Inferior parietal cortex (tissue), 1 donor: ENCODE results near the gene SMCO2.

ENCODE experiments used
- DNase-seq: peaks from one replicate; pipeline ENCODE4 v3.0.0-alpha.2; 2016; ENCODE audit errors: extremely low spot score

The SMCO2 gene

DNA sequence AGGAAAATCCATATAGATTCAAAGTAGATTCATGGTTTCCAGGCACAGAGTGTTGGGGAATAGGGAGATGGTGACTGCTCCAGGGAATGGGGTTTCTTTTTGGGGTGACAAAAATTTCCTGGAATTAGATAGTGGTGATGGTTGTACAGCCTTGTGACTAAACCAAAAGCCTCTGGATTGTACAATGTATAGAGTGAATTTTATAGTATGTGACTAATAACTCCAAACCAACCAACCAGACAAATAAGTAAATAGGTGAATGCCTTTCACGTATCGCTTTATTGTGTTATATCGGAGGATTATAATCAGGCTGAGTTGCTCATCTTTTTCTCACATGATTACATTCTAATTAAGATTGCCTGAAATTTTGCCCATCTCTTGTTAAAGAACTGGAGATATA, 52.8 kb downstream of the SMCO2 start:
- DNase-seq = no peak

DNA sequence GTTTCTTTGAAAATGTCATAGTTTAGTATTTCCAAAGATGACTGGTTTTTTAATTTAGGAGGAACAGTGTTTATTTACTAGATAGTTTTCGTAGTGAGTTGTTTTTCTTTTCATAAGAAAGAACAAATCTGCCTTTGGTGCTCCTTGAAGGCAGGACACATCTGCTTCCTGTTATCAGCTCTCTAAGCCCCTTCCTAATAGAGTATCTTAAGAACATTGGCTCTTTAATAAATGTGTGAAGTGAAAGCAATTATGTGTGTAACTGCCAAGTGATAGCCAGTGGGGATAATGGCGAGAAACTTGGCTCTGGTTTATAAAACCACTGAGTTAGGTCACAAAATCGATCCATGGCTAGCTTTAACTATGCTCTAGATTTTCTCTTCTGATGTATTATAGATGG, 54.0 kb downstream of the SMCO2 start:
- no peak for DNase-seq

DNA sequence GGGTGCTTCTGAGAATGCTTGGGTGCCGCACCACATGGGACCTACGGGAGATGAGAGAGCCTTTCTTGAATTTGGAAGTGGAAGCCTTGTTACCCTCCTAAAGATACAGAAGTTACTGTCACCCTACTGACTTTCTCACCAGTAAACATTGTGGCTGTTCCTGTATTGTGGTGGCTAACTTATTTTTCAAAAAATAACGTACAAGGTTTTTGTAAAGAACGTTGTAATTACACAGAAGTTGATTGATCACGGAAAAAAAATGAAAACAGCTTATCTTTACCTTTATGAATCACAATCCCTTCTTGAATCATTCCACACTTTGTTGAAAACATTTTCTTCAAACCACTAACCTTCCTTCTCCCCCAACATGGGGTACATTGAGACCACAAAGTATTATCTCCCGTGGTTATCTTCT, 55.5 kb downstream of the SMCO2 start:
- no peak for DNase-seq

DNA sequence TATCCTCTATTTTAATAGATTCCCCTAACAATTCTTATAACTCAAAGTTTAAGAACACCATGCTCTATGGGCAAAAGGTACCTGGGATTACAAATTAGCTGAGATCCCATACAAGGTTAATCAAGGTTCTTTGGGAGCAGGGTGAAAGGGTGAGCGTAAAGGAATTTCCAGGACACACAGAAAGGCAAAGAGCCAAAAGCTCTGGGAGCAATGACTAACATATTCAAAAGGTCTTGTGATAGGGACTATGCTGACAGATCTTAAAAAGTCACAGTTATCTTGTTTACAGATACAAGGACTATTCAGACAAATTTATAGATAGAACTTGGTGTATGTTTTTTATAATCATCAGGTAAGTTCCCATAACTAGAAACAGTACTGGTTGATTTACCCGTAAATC, 58.0 kb downstream of the SMCO2 start:
- no peak for DNase-seq

DNA sequence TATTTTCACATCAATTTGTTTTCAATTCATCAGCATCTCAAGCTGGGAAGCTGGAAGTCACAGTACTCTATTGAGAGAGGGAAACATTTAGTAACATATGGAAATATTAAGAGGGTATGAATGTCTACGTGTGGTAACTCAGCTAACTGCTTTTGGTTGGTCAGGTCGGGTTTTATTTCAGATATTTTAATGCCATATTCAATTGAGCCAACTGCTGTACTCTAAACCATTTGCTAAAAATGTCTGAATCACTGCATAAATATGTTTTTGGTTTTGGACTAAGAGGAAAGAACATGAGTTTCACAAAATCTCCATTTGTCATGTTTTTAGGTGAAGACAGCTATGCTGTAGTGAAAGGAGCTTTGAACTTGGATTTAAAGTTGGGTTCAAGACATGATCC, 58.6 kb downstream of the SMCO2 start:
- DNase-seq = no peak

DNA sequence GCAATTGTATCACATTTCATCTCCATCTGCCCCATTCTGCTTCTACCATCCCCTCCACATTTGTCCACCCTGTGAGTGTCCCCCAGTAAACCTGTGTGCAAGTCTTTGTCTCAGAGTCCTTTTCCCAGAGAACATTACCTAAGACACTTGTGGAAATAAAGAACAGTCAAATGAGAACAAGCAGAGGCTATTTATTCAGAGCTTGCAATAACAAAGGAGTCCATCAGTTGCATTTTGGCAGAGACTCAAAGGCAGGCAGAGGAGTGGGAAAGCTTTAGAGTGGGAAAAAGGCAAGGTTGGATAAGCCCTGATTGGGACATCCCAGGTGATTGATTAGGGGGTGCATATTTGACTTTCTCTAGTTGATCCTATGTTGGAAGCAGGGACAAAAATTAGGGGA, 59.2 kb downstream of the SMCO2 start:
- DNase-seq = no peak

DNA sequence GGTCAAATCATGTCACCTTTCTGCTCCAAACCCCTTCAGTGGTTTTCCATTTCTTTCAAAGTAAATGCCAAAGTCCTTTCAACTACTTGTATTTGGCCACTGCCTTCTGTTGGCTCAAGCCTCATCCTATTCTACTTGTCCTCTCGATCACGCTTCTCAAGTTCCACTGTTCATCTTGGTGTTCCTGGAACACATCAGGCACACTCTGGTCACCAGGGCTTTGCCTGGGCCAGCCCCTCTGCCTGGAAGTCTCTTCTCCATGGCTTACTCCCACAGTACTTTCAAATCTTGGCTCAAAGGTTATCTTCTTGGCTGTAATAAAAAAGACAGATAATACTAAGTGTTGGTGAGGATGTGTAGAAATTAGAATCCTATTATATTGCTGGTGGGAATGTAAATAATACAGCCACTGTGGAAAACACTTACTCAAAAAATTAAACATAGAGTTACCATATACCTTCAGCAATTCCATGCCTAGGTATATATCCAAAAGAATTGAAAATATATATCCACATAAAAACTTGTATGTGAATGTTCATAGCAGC, 60.2 kb downstream of the SMCO2 start:
- no peak for DNase-seq

DNA sequence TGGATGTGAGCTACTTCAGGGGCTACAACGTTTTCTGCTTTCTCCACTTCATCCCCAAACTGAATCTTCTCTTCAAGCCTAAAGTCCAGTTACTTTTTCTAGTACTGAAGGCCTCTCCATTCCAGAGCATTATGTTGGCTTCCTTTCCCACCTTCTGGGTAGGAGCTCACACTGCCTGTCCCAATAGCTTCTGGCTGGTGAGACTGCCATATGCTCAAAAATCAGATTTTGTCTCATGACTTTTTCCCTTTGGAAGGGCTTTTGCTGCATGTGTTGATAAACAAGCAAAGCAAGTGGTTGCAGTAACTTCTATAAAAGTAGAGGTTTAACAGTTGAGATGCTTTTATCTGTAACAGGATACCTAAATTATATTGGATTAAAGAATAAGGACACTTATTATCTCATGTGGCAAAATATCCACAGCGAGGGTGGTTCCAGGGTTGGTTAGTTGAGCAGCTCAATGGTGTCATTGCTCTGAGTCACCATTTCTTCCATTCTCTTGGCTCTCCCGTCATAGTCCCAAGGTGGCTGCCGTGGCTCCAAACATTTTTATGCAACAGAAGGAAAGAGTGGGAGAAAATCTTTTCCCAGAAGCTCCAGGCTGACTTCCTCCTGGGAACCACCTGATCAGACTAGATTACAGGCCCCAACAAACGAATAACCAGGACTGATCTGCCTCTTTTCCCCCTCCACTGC, 62.3 kb downstream of the SMCO2 start:
- no peak for DNase-seq

DNA sequence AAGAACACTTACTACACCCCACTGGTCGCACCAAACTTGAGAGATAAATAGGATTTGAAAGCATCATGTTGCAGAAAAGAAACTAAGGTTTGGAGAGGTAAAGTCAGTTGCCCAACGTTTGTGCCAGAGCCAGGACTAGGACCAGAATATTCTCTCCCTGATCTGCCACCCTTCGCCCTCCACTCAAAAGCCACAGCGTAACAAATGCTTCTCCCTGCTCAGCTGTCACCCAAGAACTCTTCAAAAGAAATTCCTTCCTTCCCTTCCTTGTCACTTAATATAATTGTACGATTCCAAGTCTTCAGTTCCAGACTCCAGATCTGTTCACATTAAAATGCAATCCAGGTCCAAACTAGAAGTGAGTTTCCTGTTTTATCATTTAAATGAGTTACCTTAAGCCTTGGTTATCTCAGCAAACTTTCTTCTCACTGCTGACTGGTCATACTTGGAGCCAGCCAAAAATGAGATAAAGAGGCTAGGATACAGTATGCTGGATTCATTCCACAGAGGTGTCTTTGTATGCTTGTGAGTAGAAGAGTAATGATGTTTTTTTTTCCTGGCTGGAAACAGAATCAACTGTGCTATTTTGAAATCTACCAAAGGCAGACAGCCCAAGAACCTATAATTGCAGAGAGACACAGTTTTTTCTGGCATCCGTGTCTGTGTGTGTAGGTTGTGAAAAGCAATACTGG, 64.6 kb downstream of the SMCO2 start:
- DNase-seq = peak; percentile 57

DNA sequence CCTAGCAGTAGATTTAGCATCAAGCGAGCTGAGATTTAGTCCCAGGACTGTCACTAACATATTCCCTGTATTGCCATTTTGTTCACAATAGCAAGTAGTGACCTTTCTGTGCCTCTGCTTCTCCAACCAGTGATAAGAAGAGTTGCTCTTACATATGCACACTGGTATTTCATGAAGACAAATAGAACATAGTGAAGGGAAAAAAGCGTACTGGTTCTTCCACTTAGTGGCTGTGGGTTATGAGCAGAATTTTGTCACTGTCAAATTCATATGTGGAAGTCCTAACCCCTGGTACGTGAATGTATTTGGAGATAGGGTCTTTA, 65.1 kb downstream of the SMCO2 start:
- no peak for DNase-seq

DNA sequence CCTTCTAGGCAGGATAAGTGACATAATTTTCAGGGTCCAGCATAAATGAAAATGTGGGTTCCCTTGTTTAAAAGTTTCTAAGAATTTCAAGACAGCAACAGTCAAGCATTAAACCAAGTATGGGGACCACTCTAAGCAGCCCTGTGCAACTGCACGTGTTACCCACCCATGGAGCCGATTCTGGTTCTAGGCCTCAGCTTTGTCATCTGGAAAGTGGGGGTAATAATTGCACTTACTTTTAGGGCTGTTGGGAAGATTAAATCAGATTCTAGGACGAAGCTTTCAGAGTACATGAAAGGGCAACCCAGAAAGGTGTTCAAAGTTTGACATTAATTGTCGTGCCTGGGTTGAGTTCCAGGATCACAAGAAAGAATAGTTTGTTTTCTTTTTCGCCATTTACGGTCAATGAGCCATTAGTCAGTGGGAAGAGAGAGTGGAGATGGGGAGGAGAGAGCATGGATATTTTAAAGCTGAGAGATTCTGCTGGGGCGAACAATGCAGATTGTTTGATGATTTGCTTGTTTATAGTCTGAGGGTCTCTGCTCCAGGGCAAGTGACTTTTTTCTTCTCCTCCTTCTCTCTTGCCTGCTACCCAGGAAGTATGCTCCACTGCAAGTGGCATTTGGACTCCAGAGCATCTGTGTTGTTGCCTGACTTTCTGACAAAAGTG, 66.8 kb downstream of the SMCO2 start:
- DNase-seq = no peak

DNA sequence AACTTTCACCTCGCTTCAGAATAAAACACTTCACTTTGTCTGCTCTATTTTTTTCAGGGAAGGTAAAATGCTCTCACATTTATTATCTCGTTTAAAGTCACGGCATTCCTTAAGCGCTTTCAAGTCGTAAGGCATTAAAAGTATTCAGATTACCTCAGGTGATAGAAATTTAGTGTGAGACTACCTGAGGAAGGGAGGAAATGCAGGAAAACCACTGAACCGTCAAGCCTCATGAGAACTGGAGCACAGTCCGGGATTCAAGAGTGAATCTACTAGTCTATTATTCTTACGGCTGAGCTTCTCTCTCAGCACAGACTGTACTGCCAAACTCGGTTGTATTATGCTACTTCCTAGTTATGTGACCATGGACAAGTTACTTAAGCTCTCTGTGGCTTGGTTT, 69.1 kb downstream of the SMCO2 start:
- no peak for DNase-seq

DNA sequence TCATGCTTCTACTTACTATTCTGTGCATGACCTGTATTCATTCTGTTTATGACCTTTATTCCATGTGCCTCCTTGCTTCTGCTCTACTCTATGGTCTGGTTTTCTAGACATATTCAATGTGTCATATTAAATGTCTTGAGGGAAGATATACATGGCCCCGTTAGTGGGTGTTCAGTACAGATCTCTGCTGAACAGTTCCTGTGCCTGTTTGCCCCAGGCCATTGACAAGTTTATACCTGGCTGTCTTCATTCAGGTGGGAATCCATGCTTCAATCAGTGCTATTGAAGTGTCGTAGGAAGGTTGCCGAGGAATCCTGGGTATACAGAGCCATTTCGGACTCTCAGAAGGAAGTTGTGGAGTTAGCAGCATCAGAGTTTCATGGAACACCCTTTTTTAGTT, 70.1 kb downstream of the SMCO2 start:
- DNase-seq = no peak

DNA sequence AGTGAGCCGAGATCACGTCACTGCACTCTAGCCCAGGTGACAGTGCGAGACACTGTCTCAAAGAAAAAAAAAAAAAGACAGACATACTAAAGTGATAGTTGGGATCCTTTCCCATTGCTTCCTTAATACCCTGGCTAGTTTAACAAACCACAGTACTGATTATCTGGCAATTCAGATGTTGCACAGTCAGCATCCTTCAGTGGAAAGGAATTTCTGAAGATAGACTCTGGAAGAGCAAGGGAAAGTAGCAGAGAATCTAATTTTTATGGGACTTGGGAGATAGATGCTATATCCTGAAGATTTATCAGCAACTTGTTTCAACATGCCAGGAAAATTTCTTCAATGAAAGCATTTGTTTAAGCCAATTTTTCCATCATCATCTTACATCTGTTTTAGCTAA, 71.0 kb downstream of the SMCO2 start:
- DNase-seq = no peak

DNA sequence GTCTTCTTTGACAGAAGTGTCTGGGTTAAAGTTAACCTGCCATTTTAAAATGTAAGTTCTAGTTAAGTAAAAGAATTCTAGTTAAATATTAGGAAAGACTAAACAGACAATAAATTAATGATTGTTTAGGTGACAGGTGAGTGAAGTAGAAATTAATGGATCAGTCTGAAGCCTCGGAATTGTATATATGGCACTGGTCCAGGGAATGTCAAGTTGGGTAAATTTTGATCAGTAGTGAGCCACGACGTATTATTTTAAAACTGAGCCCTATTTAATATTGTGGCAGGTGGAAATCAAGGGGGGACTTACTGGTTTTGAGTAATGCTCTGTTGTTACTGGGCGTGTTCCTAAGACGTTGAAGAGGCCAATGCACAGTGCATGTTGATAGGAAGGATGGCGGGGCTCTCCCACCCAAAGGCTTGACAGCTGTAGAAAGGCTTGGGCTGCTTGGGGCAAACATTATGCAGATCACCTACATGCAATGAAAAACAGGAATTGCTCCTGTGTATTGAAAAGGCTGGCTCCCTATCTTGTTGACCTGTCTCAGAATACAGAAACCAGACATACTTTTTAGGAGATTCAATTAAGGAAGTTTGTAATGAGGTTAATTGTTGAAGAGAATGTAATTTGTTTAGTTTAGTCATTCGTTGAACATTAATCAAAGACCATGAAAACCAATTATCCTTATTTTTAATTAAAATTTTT, 71.6 kb downstream of the SMCO2 start:
- no peak for DNase-seq

DNA sequence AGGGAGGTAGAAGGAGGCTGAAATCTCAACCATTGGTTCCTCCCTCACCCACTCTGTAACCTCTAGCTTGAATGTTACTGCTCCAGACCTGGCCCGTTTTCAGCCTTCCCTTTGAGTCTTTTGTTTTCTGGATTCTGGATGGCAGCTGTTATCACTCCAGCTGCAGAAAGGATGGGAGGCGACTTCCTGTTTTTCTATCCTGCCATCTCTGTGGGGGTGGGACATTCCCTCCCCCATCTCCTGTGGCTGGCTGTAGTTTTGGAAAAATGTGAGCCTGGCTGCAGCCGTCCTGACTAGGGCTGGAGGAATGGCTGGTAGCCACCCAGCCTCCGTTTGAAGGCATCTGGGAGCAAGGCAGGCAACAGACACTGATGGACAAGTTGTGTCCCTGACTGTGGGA, 74.5 kb downstream of the SMCO2 start:
- DNase-seq = no peak

DNA sequence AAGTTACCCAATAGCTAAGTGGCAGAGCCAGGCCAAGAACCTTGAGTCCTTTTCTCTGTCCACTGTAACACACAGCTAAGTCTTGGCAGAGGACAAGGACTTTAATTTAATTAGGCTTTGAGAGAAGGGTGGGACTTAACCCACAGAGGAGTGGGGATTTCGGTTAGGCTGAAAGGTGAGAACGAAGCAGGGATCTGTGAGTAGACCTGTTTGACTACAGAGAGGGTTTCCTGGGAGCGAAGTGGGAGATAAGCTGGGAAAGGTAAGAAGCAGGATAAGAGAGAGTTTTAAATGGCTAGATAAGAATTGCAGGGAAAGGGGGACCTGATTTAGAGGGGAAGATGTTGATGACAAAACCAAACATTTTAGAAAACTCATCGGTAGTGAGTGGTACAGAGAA, 75.4 kb downstream of the SMCO2 start:
- no peak for DNase-seq

DNA sequence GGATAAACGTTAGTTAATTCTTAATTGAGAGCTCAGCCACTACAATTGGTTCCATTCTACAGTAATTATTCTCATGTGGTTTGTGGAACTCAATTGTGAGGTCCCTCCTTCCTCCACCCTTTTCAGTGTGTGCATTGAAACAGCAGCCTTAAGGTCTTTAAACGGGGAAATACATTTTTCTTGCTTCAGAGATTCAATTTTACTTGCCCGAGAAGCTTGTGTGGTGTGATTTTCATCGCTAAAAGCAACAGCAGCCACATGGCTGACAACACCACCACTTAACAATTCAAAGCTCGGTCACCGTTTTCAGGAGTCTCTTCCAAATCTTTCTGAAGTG, 76.7 kb downstream of the SMCO2 start:
- DNase-seq = no peak

DNA sequence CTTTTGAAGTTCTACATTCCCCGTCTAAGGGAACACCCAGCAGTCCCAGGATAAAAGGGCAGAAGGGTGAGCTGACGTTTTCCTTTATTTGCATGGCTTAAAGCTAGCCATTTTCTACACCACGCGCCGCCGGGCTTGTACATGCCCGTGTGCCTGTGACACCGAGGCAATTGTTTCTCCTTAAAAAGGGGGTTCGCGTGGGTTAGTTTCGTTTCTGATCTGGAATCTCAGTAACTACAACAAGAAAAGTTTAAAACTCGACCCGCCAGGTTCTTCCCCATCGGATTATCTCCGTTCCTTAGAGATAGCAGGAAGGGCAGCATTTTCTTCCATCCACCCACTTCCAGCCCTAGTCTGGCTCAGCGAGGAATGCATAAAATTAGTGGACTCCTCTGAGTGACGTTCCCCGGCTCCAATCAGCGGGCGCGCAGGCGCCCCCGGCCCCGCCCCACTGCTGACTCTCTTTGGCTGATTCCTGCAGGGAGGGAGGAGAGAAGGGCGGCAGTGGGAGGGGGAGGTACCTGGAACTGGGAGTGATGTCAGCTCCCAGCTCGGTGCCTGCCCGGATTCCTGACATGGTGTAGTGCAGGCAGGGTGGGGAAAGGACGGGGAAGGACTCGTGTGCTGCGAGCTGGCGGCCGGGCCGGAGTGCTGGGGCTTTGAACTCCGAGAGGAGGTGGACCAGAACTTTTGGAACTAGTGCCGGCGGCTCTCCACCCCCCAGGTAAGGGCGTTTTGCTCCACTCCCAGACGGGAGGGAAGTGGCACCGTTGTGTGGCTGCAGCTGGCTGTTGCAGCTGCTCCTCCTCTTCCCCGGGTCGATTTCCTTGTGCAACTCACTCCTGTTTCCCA, 77.3 kb downstream of the SMCO2 start, which contains the start of gene PPFIBP1:
Gene PPFIBP1 (plus strand): TSS at position 565 of the 852 bp plus-strand sequence. CDS start 109,191 bp downstream, outside the sequence.
- peak; percentile 98 for DNase-seq

DNA sequence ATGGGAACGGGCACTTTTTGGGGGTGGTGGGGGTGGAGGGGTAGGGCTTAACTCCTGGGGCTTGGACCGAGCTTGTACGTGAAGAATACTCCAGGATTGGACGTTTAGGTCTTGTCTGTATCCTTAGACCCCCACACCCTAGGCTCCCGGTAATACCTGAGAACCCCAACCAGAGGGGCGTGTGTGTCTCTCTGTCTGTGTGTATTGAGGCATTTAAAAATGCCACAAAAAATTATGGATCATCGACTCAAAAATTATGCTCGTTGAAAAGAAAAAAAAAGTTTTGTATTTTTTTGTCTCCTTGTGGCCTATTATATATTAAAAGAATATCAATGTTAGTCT, 77.9 kb downstream of the SMCO2 start:
- no peak for DNase-seq
